ENCODE measurements around the gene KCNG2.

KCNG2 gene

DNA sequence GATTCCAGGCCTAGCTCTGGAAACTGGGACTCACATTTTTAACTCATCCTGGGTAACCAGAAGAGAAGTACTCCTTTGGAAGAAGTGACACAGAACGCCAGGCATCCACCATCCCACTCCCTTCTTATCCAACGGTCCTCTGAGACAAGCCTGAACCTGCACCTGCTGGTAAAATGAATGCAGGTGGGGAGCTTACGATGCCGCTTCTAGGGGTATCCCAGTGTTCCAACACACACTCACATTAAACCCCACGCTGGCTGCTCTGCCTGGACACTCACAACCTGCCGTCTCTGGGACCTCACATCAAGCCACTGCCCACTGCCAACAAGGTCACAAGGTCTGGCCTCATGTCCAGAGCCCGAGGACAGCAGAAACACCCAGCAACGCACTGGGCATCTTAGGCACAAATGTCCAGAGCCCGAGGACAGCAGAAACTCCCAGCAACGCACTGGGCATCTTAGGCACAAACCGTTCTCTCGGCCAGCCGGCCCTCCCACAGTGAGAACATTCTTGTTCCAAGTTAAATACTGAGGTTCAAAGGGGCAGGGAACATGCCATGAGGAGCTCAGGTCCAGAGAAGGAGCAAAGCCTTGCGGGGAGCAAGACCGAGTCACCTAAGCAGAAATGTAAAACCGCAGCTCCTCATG, 143.9 kb downstream of the KCNG2 start:
- DNase-seq (ENCODE audit: low spot score), result no peak

- DNase-seq (ENCODE audit: low spot score), result no peak
Measured at GRCh38 chr18:79942211-79942610, 144.5 kb downstream of the KCNG2 start.

DNA sequence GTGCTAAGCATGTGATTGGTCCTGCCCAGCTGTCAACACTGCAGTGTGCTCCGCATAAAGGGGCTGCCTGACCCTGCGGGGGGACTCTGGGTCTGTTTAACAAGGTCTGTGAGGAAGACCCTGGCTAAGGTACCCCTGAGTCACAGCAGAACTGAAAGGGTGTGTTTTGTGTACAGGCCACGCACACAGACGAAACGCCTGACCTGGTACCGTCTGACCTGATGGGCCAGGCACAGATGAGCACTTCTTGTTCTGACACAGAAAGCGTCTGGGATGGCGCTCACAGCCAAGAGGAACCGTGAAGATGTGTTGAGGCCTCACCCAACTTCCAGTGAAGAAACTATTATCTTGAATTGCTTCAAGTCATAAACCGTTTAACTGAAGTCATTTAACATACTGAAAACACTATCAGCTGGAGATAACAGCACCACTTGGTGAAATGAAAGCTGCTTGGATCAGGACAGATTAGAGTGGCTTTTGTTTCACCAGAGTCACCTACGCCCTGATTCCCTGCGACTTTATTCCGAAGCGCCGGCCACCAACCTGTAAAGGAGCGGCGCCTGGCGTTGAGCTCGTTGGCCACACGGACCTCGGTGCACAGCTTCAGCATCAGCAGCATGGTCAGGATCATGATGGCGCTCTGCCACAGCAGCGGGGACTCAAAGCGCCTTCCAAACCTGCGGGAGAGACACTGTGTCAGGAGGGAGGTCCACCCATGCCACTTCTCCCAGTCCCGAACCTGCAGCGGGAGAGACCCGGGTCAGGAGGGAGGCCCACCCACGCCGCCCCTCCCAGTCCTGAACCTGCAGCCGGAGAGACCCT, 145.3 kb downstream of the KCNG2 start:
- DNase-seq (ENCODE audit: low spot score), result no peak

- no peak for DNase-seq (ENCODE audit: low spot score)
Measured at GRCh38 chr18:79943608-79944125, 145.9 kb downstream of the KCNG2 start.

DNA sequence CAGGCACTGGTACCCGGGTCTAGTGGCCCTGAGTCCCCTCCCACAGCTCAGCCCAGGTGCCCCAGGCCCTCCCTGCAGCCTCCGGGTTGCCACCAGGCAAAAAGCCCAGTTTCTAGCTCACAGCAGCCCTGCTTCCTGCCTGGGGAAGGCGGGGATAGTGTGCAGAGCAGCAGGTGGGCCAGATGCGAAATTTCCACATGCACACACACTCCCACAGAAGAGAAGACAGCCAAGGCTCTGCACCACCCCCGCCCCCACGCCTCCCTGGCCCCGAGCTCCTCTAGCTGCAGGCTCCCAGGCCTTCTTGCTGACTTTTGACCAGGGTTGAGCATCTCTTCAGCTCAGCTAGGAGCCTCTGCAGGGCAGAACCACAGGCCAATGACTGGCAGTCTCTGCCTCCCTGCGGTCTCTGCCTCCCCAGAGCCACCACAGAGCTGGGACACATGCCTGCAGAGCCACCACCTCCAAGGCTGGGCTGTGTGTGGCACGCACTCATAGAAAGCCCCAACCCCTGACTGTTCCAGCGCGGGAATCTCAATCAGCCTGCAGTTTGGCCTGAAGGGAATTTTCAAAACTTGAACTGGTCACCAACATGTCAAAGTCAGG, 146.5 kb downstream of the KCNG2 start:
- DNase-seq (ENCODE audit: low spot score), result no peak

- DNase-seq (ENCODE audit: low spot score), result no peak
Measured at GRCh38 chr18:79944746-79945117, 147.0 kb downstream of the KCNG2 start.

GRCh38 chr18:79945118-79946042, 147.6 kb downstream of the KCNG2 start:
- no peak for DNase-seq (ENCODE audit: low spot score)

DNA sequence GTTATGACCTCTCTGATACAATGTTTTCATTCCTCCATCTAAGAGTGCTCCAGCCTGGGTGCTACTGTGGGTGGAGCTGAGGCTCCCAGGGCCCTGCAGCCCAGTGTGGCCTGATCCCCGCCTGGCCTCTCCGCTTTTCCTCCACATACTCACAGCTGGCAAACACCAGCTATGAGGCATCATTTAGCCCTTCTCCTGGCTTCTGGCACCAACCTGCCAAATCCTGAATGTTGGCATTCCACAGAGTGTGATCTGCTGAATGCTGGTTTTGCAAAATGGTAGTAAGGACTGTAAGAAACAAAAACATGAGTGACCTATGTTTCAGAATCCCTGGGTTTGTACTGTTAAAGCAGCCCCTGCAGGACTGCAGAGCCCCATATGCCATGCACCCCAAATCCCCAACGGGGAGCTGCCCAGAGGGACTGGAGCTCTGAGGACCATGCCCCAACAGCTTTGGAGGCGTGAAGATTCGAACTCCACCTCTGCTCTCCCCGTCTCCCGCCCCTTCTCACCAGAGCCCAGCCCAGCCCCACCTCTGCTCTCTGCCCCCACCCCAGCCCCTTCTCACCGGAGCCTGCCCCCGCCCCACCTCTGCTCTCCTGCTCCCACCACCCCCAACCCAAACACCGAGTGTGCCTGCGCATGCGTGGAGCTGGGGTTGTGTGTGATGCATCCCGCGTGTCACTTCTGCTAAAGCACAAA, 149.5 kb downstream of the KCNG2 start:
- no peak for DNase-seq (ENCODE audit: low spot score)

- no peak for DNase-seq (ENCODE audit: low spot score)
Measured at GRCh38 chr18:79947881-79948610, 150.3 kb downstream of the KCNG2 start.

GRCh38 chr18:79948719-79949411, 151.1 kb downstream of the KCNG2 start:
- DNase-seq (ENCODE audit: low spot score), result no peak

Data from globus pallidus (tissue), 1 donor.